WERI-Rb-1 (cell line): ENCODE data around the gene NEK10.

Source experiments
- DNase-seq: peaks from one replicate; pipeline ENCODE4 v3.0.0-alpha.2; 2020
- H3K27ac ChIP-seq: fragments of 250-450 bp; sonication (Bioruptor Pico); 2 replicates; pipeline ENCODE4 v1.5.1; 2020; ENCODE audit warnings: mild to moderate bottlenecking, moderate library complexity
- H3K27me3 ChIP-seq: fragments of 250-450 bp; sonication (Bioruptor Pico); 2 replicates; pipeline ENCODE4 v1.5.1; 2021; ENCODE audit warnings: mild to moderate bottlenecking, low read depth, moderate library complexity; ENCODE audit not compliant: insufficient read depth, severe bottlenecking
- H3K36me3 ChIP-seq: fragments of 250-450 bp; sonication (Bioruptor Pico); 2 replicates; pipeline ENCODE4 v1.5.1; 2020; ENCODE audit warnings: mild to moderate bottlenecking, moderate library complexity
- H3K4me3 ChIP-seq: 2 replicates; pipeline ENCODE4 v1.5.1; 2011; ENCODE audit warnings: low read depth, mild to moderate bottlenecking, control low read depth, low read length
- H3K9me3 ChIP-seq: fragments of 250-450 bp; sonication (Bioruptor Pico); 2 replicates; pipeline ENCODE4 v1.5.1; 2021; ENCODE audit warnings: mild to moderate bottlenecking, moderate library complexity; ENCODE audit not compliant: severe bottlenecking
- CTCF ChIP-seq: IDR thresholded peaks from 2 replicates; pipeline ENCODE4 v1.5.1; 2011; ENCODE audit warnings: low read depth, mild to moderate bottlenecking, control low read depth, inconsistent platforms, low read length

NEK10 gene

GRCh38 chr3:27317096-27317495, 52.1 kb downstream of the NEK10 start:
- no peaks in the 10 kb centered on the region for H3K27me3 ChIP-seq
- no peak for TF ChIP-seq CTCF

GRCh38 chr3:27315003-27315402, 54.2 kb downstream of the NEK10 start:
- Histone ChIP-seq H3K27ac (no peak overlapping the region), H3K9me3 (no peaks in the 10 kb centered on the region), H3K27me3 (no peaks in the 10 kb centered on the region), H3K4me3 (no peak overlapping the region), H3K36me3 (no peaks in the 10 kb centered on the region)
- DNase-seq = no peak
- no peak for TF ChIP-seq CTCF

More at GRCh38 chr3:27317096-27317495, 52.1 kb downstream of the NEK10 start:
- no peaks in the 10 kb centered on the region for H3K9me3 ChIP-seq
- DNase-seq = no peak
- no peak overlapping the region for H3K4me3 ChIP-seq
- no peak overlapping the region for H3K27ac ChIP-seq
- no peaks in the 10 kb centered on the region for H3K36me3 ChIP-seq

GRCh38 chr3:27312044-27312668, 57.0 kb downstream of the NEK10 start:
- TF ChIP-seq CTCF = peak; percentile 71
- peak; percentile 14 for DNase-seq
- Histone ChIP-seq H3K36me3 (no peaks in the 10 kb centered on the region), H3K4me3 (no peak overlapping the region), H3K27ac (no peak overlapping the region), H3K9me3 (no peaks in the 10 kb centered on the region), H3K27me3 (no peaks in the 10 kb centered on the region)

GRCh38 chr3:27311400-27311799, 57.8 kb downstream of the NEK10 start:
- Histone ChIP-seq H3K27me3 (no peaks in the 10 kb centered on the region), H3K27ac (no peak overlapping the region), H3K36me3 (no peaks in the 10 kb centered on the region), H3K4me3 (no peak overlapping the region), H3K9me3 (no peaks in the 10 kb centered on the region)
- no peak for DNase-seq
- TF ChIP-seq CTCF = no peak

- Histone ChIP-seq H3K27me3 (no peaks in the 10 kb centered on the region), H3K36me3 (no peaks in the 10 kb centered on the region), H3K4me3 (no peak overlapping the region), H3K9me3 (no peaks in the 10 kb centered on the region), H3K27ac (no peak overlapping the region)
- TF ChIP-seq CTCF = no peak
- DNase-seq = no peak
Observed at GRCh38 chr3:27310688-27311087, 58.5 kb downstream of the NEK10 start.

- DNase-seq = no peak
- H3K27me3 ChIP-seq = no peaks in the 10 kb centered on the region
- H3K36me3 ChIP-seq = no peaks in the 10 kb centered on the region
- TF ChIP-seq CTCF = no peak
- no peaks in the 10 kb centered on the region for H3K9me3 ChIP-seq
- no peak overlapping the region for H3K4me3 ChIP-seq
- H3K27ac ChIP-seq = no peak overlapping the region
Observed at GRCh38 chr3:27307566-27307965, 61.6 kb downstream of the NEK10 start.
